HCT116 (cell line): ENCODE measurements around the gene HS3ST2.

Source experiments
- CTCF ChIP-seq, 3 experiments: fragments of 200-600 bp in 1 of 3; sonication (generic) in 1 of 3; IDR thresholded peaks in 2 of 3; conservative IDR thresholded peaks in 1 of 3; 2 replicates each; pipeline ENCODE4 v1.5.1; 2012 to 2017; ENCODE audit warnings: low read depth in 2 of 3, low read length in 2 of 3, antibody characterized with exemption in 1 of 3, borderline replicate concordance in 1 of 3, control low read depth in 1 of 3, mild to moderate bottlenecking in 1 of 3, mixed read lengths in 1 of 3, mixed run types in 1 of 3, moderate library complexity in 1 of 3; ENCODE audit not compliant: insufficient read depth in 1 of 3
- EZH2 ChIP-seq: fragments of 200-600 bp; sonication (generic); IDR thresholded peaks from 2 replicates; pipeline ENCODE4 v1.6.1; 2017; ENCODE audit warnings: antibody characterized with exemption, mixed run types
- EZH2phosphoT487 ChIP-seq: fragments of 200-600 bp; IDR thresholded peaks from 2 replicates; pipeline ENCODE4 v1.6.1; 2018; ENCODE audit warnings: antibody characterized with exemption, borderline replicate concordance
- JUND ChIP-seq: IDR thresholded peaks from 2 replicates; pipeline ENCODE4 v1.6.1; 2012
- MAX ChIP-seq: IDR thresholded peaks from 2 replicates; pipeline ENCODE4 v1.6.1; 2012
- POLR2A ChIP-seq: IDR thresholded peaks from 2 replicates; pipeline ENCODE4 v1.7.0; 2011; ENCODE audit warnings: borderline replicate concordance; ENCODE audit not compliant: insufficient read depth, insufficient read length; ENCODE audit errors: extremely low read depth
- POLR2AphosphoS5 ChIP-seq: IDR thresholded peaks from 2 replicates; pipeline ENCODE4 v1.6.1; 2011; ENCODE audit warnings: mild to moderate bottlenecking, low read depth, low read length, moderate library complexity
- SP1 ChIP-seq: IDR thresholded peaks from 2 replicates; pipeline ENCODE4 v1.6.1; 2012; ENCODE audit warnings: low read depth
- SRF ChIP-seq: IDR thresholded peaks from 2 replicates; pipeline ENCODE4 v1.6.1; 2012; ENCODE audit warnings: low read depth
- TCF7L2 ChIP-seq: IDR thresholded peaks from 2 replicates; pipeline ENCODE4 v1.7.0; 2011; ENCODE audit warnings: borderline replicate concordance, inconsistent platforms; ENCODE audit not compliant: insufficient read depth, insufficient read length; ENCODE audit errors: extremely low read depth
- YY1 ChIP-seq: IDR thresholded peaks from 2 replicates; pipeline ENCODE4 v1.6.1; 2011; ENCODE audit warnings: low read length, low read depth, moderate library complexity, mild to moderate bottlenecking; ENCODE audit not compliant: insufficient replicate concordance; ENCODE audit errors: extremely low read depth
- ZNF274 ChIP-seq: fragments of 200-500 bp; sonication (Bioruptor generic); IDR thresholded peaks from 2 replicates; pipeline ENCODE4 v1.6.1; 2014; ENCODE audit warnings: mild to moderate bottlenecking, low read depth, low read length, inconsistent platforms

DNA sequence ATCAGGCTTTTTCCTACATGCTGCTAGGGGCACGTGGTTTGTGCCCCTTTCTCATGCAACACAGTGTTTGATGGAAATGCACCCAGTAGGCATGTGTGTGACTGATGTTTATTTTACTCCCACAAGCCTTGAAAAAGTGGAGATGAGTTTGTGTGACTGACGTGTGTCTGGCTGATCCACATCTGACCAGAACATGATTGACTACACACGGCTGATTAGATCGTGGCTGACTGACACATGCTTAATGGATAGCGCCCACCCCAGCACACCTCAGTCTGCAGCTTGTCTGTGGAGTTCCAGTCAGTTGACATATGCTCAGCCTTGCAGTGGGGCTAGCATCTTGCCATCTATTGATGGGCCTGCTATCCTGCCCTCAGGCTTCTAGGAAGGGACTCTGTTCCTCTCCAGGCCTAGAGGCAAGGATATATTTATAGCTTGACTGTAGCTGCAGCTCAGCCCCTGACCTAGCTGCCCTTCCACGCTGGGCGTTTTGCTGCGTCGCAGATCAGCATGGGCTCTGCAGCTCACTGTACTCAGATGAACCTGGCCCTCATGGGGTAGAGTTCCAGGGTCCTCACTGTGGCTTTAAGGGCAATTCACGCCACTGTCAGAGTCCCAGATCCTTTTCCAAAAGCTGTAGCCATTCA is 112.3 kb downstream of the HS3ST2 start:
- no peak for TF ChIP-seq SP1
- no peak for TF ChIP-seq TCF7L2
- no peak for TF ChIP-seq ZNF274
- no peak for TF ChIP-seq CTCF (IDR thresholded peaks at IDR 0.05 in 2 of 3, conservative IDR thresholded peaks at IDR 0.05 in 1 of 3; ENCODE audit: borderline replicate concordance in 1 of 3, insufficient read depth in 1 of 3, low read depth in 2 of 3, low read length in 2 of 3)
- TF ChIP-seq MAX, result no peak
- no peak for TF ChIP-seq POLR2AphosphoS5
- TF ChIP-seq EZH2phosphoT487, result no peak
- no peak for TF ChIP-seq POLR2A
- TF ChIP-seq YY1, result no peak
- no peak for TF ChIP-seq EZH2
- no peak for TF ChIP-seq JUND
- no peak for TF ChIP-seq SRF
